Neural cell (in vitro differentiated cells): ENCODE results near the gene TAB2. TPM values are rescaled to one million over a fixed set of nuclear protein-coding genes. Genes with fewer than 3 reads are reported as not detected.

Source experiments
- H2AFZ ChIP-seq: fragments of 200-600, 300-800 bp; sonication (generic), shearing (Covaris generic); 2 replicates; pipeline ENCODE4 v1.6.0; 2014; ENCODE audit warnings: low read depth, mild to moderate bottlenecking, antibody characterized with exemption, low read length, moderate library complexity
- H3F3A ChIP-seq: fragments of 200-600 bp; shearing (Covaris generic); 2 replicates; pipeline ENCODE4 v1.6.1; 2016; ENCODE audit warnings: mild to moderate bottlenecking, moderate library complexity, mixed read lengths, antibody characterized with exemption, low read length; ENCODE audit not compliant: insufficient read depth, poor library complexity, severe bottlenecking
- H3K27ac ChIP-seq: fragments of 200-600, 300-800 bp; sonication (generic), shearing (Covaris generic); 2 replicates; pipeline ENCODE4 v1.5.1; 2014; ENCODE audit warnings: mild to moderate bottlenecking, low read length, moderate library complexity
- H3K27me3 ChIP-seq: fragments of 300-800, 200-600 bp; sonication (generic), shearing (Covaris generic); 2 replicates; pipeline ENCODE4 v1.6.0; 2014; ENCODE audit warnings: mild to moderate bottlenecking, low read depth, low read length, moderate library complexity; ENCODE audit not compliant: insufficient read depth
- H3K36me3 ChIP-seq: fragments of 300-800, 200-600 bp; sonication (generic), shearing (Covaris generic); 2 replicates; pipeline ENCODE4 v1.5.1; 2014; ENCODE audit warnings: mild to moderate bottlenecking, antibody characterized with exemption, low read length, moderate library complexity; ENCODE audit not compliant: insufficient read depth
- H3K4me2 ChIP-seq: fragments of 300-800, 200-600 bp; sonication (generic), shearing (Covaris generic); 2 replicates; pipeline ENCODE4 v1.6.0; 2014; ENCODE audit warnings: mild to moderate bottlenecking, low read length
- H3K4me3 ChIP-seq: fragments of 300-800, 200-600 bp; sonication (generic), shearing (Covaris generic); 2 replicates; pipeline ENCODE4 v1.5.1; 2014; ENCODE audit warnings: mild to moderate bottlenecking, low read length, moderate library complexity
- H3K79me2 ChIP-seq: fragments of 200-600 bp; shearing (Covaris generic); replicated peaks from 2 replicates; pipeline ENCODE4 v1.6.0; 2014; ENCODE audit warnings: mild to moderate bottlenecking, low read length, moderate library complexity; ENCODE audit not compliant: insufficient read depth
- H3K9ac ChIP-seq: fragments of 300-800, 200-600 bp; sonication (generic), shearing (Covaris generic); 2 replicates; pipeline ENCODE4 v1.6.1; 2016; ENCODE audit warnings: mild to moderate bottlenecking, low read length, mixed read lengths
- H3K9me2 ChIP-seq: fragments of 200-600 bp; shearing (Covaris generic); 2 replicates; pipeline ENCODE4 v1.6.1; 2016; ENCODE audit warnings: mild to moderate bottlenecking, low read length, mixed read lengths; ENCODE audit not compliant: insufficient read depth
- H3K9me3 ChIP-seq: fragments of 200-600, 300-800 bp; sonication (generic), shearing (Covaris generic); 2 replicates; pipeline ENCODE4 v1.6.1; 2016; ENCODE audit warnings: mild to moderate bottlenecking, mixed run types, low read length, moderate library complexity, mixed read lengths
- H4K20me1 ChIP-seq: fragments of 200-600 bp; shearing (Covaris generic); 2 replicates; pipeline ENCODE4 v1.6.1; 2016; ENCODE audit warnings: mild to moderate bottlenecking, mixed run types; ENCODE audit not compliant: insufficient read depth
- EP300 ChIP-seq: fragments of 450-650 bp; conservative IDR thresholded peaks from 2 replicates; pipeline ENCODE4 v1.6.1; 2014; ENCODE audit warnings: antibody characterized with exemption, mild to moderate bottlenecking, moderate library complexity; ENCODE audit not compliant: poor library complexity, severe bottlenecking
- EZH2 ChIP-seq: fragments of 200-600, 300-800 bp; shearing (Covaris generic), sonication (generic); IDR thresholded peaks from 2 replicates; pipeline ENCODE4 v1.6.1; 2014; ENCODE audit warnings: antibody characterized with exemption, low read length, borderline replicate concordance, mild to moderate bottlenecking; ENCODE audit not compliant: insufficient read depth, poor library complexity, severe bottlenecking
- MXI1 ChIP-seq: fragments of 450-650 bp; conservative IDR thresholded peaks from 2 replicates; pipeline ENCODE4 v1.6.1; 2014; ENCODE audit warnings: antibody characterized with exemption, mild to moderate bottlenecking; ENCODE audit not compliant: poor library complexity, severe bottlenecking
- POLR2AphosphoS5 ChIP-seq: IDR thresholded peaks from 2 replicates; pipeline ENCODE4 v1.6.1; 2012
- RAD21 ChIP-seq: fragments of 450-650 bp; conservative IDR thresholded peaks from 2 replicates; pipeline ENCODE4 v1.6.1; 2014; ENCODE audit warnings: antibody characterized with exemption, mild to moderate bottlenecking, moderate library complexity
- REST ChIP-seq: IDR thresholded peaks from 2 replicates; pipeline ENCODE4 v1.6.1; 2012; ENCODE audit warnings: borderline replicate concordance
- SMC3 ChIP-seq: fragments of 450-650 bp; conservative IDR thresholded peaks from 2 replicates; pipeline ENCODE4 v1.6.1; 2014; ENCODE audit warnings: antibody characterized with exemption, mild to moderate bottlenecking, moderate library complexity; ENCODE audit not compliant: poor library complexity
- TAF1 ChIP-seq: IDR thresholded peaks from 2 replicates; pipeline ENCODE4 v1.6.1; 2012; ENCODE audit warnings: low read depth
- polyA plus RNA-seq: library from polyadenylated mRNA; depleted of rRNA; stranded (reverse); fragments of >200 nt; gene quantifications from 2 replicates; pipeline ENCODE4 v1.2.3, GENCODE V29; 2014
- TF ChIP-seq, protein P1 (sequence below): fragments of 450-650 bp; IDR thresholded peaks from 2 replicates; pipeline ENCODE4 v1.5.1; 2014; ENCODE audit warnings: antibody characterized with exemption, mild to moderate bottlenecking, moderate library complexity; ENCODE audit not compliant: poor library complexity, severe bottlenecking

The TAB2 gene
- polyA plus RNA-seq, 1 donor from 2014 or later = 27.6 TPM

DNA sequence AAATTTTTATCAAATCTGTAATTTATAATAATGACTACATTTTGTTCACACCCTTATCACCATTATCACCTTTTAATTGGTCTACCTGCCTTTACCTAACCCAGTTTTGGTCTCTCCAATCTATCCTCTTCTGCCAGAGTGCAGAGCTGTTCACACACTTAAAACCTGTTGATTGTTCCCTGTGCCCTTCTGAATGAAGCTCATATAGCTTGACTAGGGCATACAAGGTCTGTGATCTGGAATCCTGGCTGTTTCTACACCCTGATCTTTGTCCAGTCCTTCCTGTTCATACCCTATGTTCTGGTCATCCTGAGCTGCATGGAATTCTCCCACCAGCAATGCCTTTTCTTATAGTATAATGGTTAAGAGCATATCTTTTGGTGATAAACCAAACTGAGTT lies 53.6 kb downstream of the TAB2 start:
- Histone ChIP-seq H3K9me3 (no peaks in the 10 kb centered on the region), H3F3A (no peaks in the 10 kb centered on the region), H2AFZ (no peak overlapping the region), H3K36me3 (peaks cover 4% of the 10 kb centered on the region), H4K20me1 (no peaks in the 10 kb centered on the region), H3K79me2 (peaks cover 39% of the 10 kb centered on the region), H3K4me2 (no peak overlapping the region), H3K4me3 (no peak overlapping the region), H3K27me3 (no peaks in the 10 kb centered on the region), H3K9ac (no peak overlapping the region), H3K27ac (no peak overlapping the region), H3K9me2 (no peaks in the 10 kb centered on the region)
- TF ChIP-seq POLR2AphosphoS5 (no peak), REST (no peak), TAF1 (no peak)
- TF ChIP-seq, protein P1, sequence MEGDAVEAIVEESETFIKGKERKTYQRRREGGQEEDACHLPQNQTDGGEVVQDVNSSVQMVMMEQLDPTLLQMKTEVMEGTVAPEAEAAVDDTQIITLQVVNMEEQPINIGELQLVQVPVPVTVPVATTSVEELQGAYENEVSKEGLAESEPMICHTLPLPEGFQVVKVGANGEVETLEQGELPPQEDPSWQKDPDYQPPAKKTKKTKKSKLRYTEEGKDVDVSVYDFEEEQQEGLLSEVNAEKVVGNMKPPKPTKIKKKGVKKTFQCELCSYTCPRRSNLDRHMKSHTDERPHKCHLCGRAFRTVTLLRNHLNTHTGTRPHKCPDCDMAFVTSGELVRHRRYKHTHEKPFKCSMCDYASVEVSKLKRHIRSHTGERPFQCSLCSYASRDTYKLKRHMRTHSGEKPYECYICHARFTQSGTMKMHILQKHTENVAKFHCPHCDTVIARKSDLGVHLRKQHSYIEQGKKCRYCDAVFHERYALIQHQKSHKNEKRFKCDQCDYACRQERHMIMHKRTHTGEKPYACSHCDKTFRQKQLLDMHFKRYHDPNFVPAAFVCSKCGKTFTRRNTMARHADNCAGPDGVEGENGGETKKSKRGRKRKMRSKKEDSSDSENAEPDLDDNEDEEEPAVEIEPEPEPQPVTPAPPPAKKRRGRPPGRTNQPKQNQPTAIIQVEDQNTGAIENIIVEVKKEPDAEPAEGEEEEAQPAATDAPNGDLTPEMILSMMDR = no peak

DNA sequence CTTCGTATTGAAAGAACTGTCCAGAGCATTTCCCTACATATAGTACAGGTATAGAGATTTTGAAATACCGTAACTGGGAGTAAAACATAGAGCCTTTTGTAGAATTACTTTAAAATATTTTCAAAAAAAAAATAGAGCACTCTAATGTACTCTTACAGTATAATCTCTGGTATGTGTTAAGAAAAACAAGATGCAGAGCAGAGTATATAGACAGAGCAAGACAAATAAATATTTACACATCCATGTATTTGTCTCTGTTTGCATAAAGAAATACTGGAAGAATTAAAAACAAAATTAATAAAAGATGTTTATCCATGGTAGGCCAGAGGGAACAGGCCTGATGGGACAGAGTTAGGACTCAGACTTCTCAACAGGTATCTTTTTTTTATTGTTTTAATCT lies 54.5 kb downstream of the TAB2 start:
- H3K9ac ChIP-seq = no peak overlapping the region
- H3F3A ChIP-seq = no peaks in the 10 kb centered on the region
- peaks cover 30% of the 10 kb centered on the region for H3K79me2 ChIP-seq
- H3K4me2 ChIP-seq = no peak overlapping the region
- H3K9me3 ChIP-seq = no peaks in the 10 kb centered on the region
- H3K27ac ChIP-seq = no peak overlapping the region
- TF ChIP-seq MXI1 (no peak), RAD21 (no peak), POLR2AphosphoS5 (no peak), REST (no peak), EP300 (no peak), EZH2 (no peak), TAF1 (no peak), SMC3 (no peak)
- TF ChIP-seq, protein P1 = no peak
- no peaks in the 10 kb centered on the region for H3K9me2 ChIP-seq
- no peak overlapping the region for H3K4me3 ChIP-seq
- H2AFZ ChIP-seq = no peak overlapping the region
- no peaks in the 10 kb centered on the region for H4K20me1 ChIP-seq
- H3K36me3 ChIP-seq = peaks cover 4% of the 10 kb centered on the region
- no peaks in the 10 kb centered on the region for H3K27me3 ChIP-seq
